ENCODE data around the gene EIF4B. TPM values are rescaled to one million over a fixed set of nuclear protein-coding genes. Genes with fewer than 3 reads are reported as not detected.

The EIF4B gene
- total and polyA plus RNA-seq, 2 experiments from 2014 or later = 141 to 584 TPM

DNA sequence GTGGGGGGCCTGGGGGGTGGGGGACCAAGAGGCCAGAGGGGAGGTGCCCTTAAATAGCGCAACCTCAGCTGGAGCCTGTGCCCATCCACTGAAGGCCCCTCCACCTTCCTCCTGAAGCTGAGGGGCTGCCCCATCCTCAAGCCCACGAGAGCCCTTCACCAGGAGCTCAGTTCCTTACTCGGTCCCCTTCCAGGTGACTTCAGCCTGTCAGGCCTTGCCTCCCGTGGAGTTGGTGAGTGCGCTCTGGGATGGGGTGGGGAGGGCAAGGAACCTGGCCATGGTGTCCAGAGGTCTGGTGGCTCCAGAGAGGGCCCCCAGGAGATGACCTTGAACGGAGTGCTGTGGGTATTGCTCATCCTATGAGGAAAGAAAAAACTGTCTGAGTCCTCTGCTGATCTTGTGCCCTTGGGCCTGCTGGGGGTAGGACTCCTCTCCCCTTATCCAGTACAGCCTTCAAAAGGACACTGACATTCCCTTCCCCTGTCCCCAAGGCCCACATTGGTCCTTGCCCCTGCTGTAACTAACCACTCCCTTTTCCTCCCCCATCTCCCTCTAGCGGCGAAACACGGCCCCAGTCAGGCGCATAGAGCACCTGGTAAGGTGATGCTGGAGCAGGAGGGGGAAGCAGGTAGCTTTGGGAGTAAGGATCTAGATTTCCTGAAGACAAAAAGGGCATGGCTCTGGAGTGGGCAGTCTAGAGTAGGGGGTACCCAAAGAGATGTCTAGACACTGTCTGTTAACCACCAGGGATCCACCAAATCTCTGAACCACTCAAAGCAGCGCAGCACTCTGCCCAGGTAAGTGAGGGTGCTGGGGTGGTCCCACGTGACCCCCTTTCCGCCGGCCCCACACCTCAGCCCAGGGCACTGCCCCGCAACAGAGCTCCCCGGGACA is 47.2 kb downstream of the EIF4B start:
- peaks cover 16% of the 10 kb centered on the region; the same call in 1 of the 2 replicates for H3K79me2 ChIP-seq (replicated peaks; ENCODE audit: insufficient read depth)
- TF ChIP-seq CREB1 (CRISPR knock-in tag; IDR thresholded peaks at IDR 0.05; ENCODE audit: low read depth) = peak; percentile 32; the same call in 1 of the 2 replicates
- no peak for TF ChIP-seq NANOG (IDR thresholded peaks at IDR 0.05; ENCODE audit: borderline replicate concordance)
- TF ChIP-seq, protein P1, sequence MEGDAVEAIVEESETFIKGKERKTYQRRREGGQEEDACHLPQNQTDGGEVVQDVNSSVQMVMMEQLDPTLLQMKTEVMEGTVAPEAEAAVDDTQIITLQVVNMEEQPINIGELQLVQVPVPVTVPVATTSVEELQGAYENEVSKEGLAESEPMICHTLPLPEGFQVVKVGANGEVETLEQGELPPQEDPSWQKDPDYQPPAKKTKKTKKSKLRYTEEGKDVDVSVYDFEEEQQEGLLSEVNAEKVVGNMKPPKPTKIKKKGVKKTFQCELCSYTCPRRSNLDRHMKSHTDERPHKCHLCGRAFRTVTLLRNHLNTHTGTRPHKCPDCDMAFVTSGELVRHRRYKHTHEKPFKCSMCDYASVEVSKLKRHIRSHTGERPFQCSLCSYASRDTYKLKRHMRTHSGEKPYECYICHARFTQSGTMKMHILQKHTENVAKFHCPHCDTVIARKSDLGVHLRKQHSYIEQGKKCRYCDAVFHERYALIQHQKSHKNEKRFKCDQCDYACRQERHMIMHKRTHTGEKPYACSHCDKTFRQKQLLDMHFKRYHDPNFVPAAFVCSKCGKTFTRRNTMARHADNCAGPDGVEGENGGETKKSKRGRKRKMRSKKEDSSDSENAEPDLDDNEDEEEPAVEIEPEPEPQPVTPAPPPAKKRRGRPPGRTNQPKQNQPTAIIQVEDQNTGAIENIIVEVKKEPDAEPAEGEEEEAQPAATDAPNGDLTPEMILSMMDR (conservative IDR thresholded peaks at IDR 0.05; ENCODE audit: low read depth in 2 of 2) = peak; percentile 93 to 94
- peak; percentile 71 for ATAC-seq
- Mint-ChIP-seq H3K36me3 (ENCODE audit: low read depth) (peaks cover 18% of the 10 kb centered on the region), H3K27me3 (ENCODE audit: insufficient read depth, low read depth, poor library complexity) (peaks cover 20% of the 10 kb centered on the region), H3K4me1 (peaks cover 40% of the 10 kb centered on the region), H3K4me3 (peak overlapping the region; percentile 93), H3K9me3 (no peaks in the 10 kb centered on the region; the same call in 2 of the 3 replicates), H3K27ac (peak overlapping the region; percentile 98)
- H3K4me1 ChIP-seq (ENCODE audit: insufficient read depth) = peaks cover 44% of the 10 kb centered on the region
- no peaks in the 10 kb centered on the region for H3K9me2 ChIP-seq (ENCODE audit: insufficient read depth)
- H3K27ac ChIP-seq (ENCODE audit: low read depth) = peak overlapping the region; percentile 96
- peak overlapping the region; percentile 99 for H2AFZ ChIP-seq
- H3F3A ChIP-seq (replicated peaks; ENCODE audit: low read depth) = peaks cover 23% of the 10 kb centered on the region; the same call in 1 of the 2 replicates
- H4K20me1 ChIP-seq (replicated peaks; ENCODE audit: insufficient read depth) = peaks cover 16% of the 10 kb centered on the region
- peaks cover 14% of the 10 kb centered on the region; the same call in 1 of the 2 replicates for H3K27me3 ChIP-seq (ENCODE audit: insufficient read depth)
- H3K4me2 ChIP-seq = peak overlapping the region; percentile 98
- DNase-seq (ENCODE audit: low spot score) = peak; percentile 94
- peak overlapping the region; percentile 99 for H3K4me3 ChIP-seq
- H3K36me3 ChIP-seq (ENCODE audit: insufficient read depth) = no peaks in the 10 kb centered on the region

DNA sequence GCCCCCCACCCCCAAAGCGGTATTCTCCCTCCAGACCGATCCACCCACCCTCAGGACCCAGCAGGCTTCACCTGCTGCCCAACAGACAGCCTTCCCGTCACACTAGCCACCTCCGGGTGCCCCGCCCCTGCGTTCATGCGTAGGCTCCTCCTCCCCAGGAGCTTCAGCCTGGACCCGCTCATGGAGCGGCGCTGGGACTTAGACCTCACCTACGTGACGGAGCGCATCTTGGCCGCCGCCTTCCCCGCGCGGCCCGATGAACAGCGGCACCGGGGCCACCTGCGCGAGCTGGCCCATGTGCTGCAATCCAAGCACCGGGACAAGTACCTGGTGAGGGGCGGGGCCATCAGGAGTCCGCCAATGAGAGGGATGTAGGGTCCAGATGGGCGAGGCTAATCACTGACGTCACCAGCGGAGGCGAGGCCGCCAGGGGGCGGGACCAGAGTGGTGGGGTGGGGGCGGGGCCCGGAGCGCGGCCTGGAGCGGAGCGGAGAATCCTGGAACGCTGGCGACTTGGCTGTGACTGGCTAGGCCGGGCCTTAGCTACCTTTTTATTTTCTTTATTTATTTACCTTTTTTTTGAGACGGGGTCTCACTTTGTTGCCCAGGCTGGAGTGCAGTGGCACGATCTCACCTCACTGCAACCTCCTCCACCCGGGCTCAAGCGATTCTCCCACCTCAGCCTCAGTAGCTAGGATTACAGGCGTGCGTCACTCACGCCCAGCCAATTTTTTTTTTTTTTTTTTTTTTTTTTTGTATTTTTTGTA is 48.0 kb downstream of the EIF4B start:
- Histone ChIP-seq H3K27ac (ENCODE audit: low read depth) (peak overlapping the region; percentile 96), H2AFZ (peak overlapping the region; percentile 99)
- peak; percentile 74 for ATAC-seq

More for the DNA sequence above, 48.0 kb downstream of the EIF4B start:
- peaks cover 16% of the 10 kb centered on the region; the same call in 1 of the 2 replicates for H3K79me2 ChIP-seq (replicated peaks; ENCODE audit: insufficient read depth)
- H3K4me1 ChIP-seq (ENCODE audit: insufficient read depth) = peaks cover 37% of the 10 kb centered on the region
- Mint-ChIP-seq H3K27ac (peak overlapping the region; percentile 98), H3K27me3 (ENCODE audit: insufficient read depth, low read depth, poor library complexity) (peaks cover 21% of the 10 kb centered on the region), H3K36me3 (ENCODE audit: low read depth) (peaks cover 18% of the 10 kb centered on the region), H3K4me3 (peak overlapping the region; percentile 93), H3K4me1 (peaks cover 32% of the 10 kb centered on the region), H3K9me3 (no peaks in the 10 kb centered on the region; the same call in 2 of the 3 replicates)
- H3K9me2 ChIP-seq (ENCODE audit: insufficient read depth) = no peaks in the 10 kb centered on the region
- H3K4me3 ChIP-seq = peak overlapping the region; percentile 99
- peak overlapping the region; percentile 98 for H3K4me2 ChIP-seq
- H3F3A ChIP-seq (replicated peaks; ENCODE audit: low read depth) = peaks cover 16% of the 10 kb centered on the region; the same call in 1 of the 2 replicates
- H4K20me1 ChIP-seq (replicated peaks; ENCODE audit: insufficient read depth) = peaks cover 16% of the 10 kb centered on the region
- no peak for TF ChIP-seq ZNF114 (CRISPR knock-in tag; IDR thresholded peaks at IDR 0.05)
- peak; percentile 90 for TF ChIP-seq CREB1 (CRISPR knock-in tag; IDR thresholded peaks at IDR 0.05; ENCODE audit: low read depth)
- peak; percentile 95 for TF ChIP-seq POLR2AphosphoS5 (IDR thresholded peaks at IDR 0.05; ENCODE audit: low read depth)
- H3K27me3 ChIP-seq (ENCODE audit: insufficient read depth) = peaks cover 17% of the 10 kb centered on the region; the same call in 1 of the 2 replicates
- peak; percentile 99 for DNase-seq (ENCODE audit: low spot score)
- no peaks in the 10 kb centered on the region for H3K36me3 ChIP-seq (ENCODE audit: insufficient read depth)
